Activated gamma-delta T cell (primary cell): ENCODE results near the gene SLC25A41.
A peak's percentile ranks its signal among the peaks of the same experiment; 100 is the strongest.
"Not testable (repeated sequence)": the region's sequence is repeated elsewhere in the genome, so short reads cannot be mapped to it uniquely, and the experiment has no call there.

Experiments
- DNase-seq: peaks from one replicate; lab custom pipeline; 2025; lab: John Stamatoyannopoulos, UW

SLC25A41 gene

DNA sequence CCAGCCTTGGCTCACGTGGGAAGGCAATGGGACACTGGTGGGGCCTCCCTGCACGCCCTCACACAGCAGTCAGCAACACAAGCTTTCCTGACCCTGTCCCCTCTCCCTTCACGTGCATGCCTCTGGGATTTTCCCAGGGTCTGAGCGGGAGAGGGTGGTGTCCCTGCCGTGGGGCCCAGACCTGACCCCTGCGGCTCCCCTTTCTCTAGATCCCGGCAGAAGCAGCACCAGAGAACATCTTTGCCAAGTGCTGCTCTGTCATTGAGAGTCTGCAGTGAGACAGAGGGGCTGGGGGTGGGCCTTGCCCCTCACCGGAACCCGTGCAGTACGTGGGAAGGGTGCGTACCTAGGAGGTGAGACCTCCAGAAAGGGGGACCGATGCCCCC is 21.5 kb downstream of the SLC25A41 start:
- DNase-seq, result no peak

DNA sequence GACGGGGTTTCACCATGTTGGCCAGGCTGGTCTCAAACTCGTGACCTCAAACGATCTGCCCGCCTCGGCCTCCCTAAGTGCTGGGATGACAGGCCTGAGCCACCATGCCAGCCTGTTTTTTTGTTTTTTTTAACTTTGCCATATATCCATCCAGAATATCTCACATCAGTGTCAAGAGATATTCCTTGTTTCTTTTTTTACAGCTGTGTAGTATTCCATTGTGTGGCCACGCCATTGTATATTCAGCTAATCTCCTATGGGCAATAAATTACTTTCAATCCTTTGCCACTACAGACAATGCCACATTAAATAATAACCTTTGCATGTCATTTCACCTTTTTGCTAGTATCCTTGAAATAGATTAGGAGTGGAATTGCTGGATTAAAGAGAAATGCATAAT is 24.2 kb downstream of the SLC25A41 start:
- DNase-seq, result no peak

DNA sequence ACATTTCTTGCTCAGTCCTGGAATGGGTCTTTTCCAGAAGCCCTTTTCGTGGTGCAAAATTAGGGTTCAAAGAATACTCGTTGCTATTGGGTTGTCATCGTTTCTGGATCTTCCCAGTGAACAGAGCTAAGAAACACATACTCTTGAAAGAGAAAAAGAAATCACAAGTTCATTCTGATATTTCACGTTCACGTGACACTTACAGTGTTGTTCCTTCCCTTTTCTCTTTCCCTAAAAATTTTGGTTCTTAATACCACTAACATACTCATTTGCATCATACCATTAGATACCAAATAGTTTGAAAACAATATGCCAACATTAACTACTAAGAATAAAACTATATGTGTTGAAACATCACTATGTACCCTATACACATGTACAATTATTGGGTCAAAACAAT is 27.2 kb downstream of the SLC25A41 start:
- no peak for DNase-seq

DNA sequence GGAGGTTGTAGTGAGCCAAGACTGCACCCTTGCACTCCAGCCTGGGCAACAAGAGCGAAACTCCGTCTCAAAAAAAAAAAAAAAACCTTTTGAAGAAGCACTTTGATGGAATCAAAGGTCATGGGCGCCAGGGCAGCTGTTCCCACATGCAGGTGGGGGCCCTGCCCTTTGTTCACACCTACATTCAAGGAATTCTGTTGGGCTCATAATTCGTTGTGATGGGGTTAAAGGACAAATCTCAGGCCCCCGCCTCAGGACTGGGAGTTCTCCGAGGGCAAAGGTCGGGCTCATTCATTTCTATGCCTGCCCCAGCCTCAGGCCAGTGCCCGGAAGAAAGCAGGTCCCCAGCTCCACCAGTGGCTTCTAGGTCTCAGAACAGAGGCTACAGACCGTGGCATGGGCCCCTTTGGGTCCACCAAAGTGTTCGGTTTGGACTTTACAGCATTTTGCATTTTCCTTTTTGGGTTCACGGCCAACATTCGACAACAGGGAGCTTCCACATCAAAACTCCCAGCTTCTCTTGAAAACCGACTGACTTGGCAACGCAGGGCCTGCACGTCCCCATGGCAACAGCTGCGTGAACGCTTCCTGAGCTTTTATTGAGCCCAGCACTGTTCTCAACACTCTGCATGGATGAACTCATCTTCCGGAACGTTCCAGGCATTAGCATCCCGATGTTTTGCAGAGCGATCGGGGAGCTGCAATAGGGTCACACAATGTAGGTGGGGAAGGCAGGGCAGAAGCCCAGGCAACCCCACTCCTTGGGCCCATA is 30.5 kb downstream of the SLC25A41 start:
- no peak for DNase-seq

DNA sequence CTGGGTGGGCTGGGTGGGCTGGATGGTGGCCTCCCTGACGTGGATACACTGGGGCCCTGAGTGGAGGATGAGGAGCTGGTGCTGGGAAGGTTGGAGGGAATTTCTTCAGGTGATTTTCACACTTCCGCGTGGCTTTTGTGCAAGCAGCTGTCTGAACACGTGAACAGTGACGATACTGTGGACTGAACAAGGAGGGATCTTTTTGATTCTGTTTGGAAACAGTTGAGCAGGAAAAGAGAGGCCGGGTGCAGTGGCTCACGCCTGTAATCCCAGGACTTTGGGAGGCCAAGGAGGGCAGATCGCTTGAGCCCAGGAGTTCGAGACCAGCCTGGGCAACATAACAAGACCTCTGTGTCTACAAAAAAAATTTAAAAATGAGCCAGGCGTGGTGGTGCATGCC is 31.5 kb downstream of the SLC25A41 start:
- DNase-seq, result no peak

DNA sequence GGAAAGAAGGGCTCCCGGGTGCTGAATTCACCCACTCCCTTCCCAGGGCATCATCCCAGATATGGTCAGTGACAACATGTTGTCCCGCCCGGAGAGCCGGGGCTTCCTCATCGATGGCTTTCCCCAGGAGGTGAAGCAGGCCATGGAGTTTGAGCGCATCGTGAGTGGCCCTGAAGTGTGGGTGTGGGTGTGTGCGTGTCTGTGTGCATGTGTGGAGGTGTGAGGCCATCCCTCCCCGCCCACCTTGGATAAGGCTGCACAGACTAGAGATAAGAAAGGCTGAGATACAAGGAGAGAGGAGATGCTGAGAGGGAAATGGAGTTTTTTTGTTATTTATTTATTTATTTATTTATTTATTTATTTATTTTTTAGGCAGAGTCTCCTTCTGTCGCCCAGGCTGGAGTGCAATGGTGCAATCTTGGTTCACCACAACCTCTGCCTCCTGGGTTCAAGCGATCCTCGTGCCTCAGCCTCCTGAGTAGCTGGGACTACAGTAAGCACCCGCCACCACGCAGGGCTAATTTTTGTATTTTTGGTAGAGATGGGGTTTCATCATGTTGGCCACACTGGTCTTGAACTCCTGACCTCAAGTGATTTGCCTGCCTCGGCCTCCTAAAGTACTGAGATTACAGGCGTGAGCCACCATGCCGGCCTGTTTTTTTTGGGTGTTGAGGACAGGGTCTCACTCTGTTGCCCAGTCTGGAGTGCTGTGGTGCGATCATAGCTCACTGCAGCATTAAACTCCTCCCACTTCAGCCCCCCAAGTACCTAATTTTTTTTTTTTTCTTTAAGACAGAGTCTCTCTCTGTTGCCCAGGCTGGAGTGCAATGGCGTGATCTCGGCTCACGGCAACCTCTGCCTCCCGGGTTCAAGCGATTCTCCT is 33.3 kb downstream of the SLC25A41 start:
- DNase-seq, result not testable (repeated sequence)

DNA sequence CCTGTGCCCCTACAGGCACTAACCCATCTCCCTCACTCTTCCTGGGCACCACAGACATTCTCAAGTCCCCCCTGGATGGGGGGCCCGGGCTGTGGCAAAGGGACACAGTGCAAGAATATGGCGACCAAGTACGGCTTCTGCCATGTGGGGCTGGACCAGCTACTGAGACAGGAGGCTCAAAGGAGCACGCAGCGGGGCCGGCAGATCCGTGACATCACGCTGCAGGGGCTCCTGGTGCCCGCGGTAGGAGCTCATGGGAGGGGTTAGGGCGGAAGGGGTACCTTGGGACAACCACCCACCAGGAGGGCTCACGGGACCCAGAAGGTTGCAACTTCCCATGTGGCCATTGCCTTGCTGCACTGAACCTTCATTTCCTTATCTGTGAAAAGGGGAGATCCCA is 37.3 kb downstream of the SLC25A41 start:
- DNase-seq, result no peak

DNA sequence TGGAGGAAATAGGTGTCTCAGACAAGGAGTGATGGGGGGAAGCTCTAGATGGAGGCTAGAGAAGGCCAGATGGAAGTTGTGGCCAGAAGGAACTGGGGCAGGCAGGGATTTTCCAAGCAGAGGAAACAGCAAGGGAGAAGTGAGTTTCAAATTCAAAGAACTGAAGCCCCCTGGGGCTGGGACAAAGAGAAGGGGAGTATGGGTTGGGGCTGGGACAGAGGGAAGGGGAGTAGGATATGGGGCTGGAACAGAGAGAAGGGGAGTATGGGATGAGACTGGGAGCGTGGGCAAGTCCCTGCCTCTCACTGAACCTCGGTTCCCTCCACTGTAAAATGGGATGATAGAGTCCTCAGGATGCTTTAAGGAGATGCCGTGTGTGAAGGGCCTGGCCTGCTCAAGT is 38.7 kb downstream of the SLC25A41 start:
- no peak for DNase-seq

DNA sequence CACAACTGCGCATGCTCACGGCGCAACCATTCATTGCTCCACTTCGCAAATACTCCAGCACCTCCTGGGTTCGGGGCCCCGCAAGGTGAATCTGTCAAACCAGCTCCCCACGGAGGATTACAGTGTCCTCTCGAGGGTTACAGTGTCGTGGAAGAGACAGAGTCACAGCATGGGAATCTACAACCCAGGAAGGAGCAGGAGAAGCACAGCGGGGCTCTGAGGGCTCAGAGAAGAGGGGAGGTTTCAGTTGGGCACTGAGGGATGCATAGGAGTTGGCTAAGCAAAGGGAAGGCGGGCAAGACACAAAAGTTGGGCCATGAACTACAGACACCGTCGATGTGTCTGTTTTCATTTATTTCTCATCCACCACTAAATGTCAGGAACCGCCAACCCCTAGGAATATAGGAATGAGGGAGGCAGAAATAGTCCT is 39.6 kb downstream of the SLC25A41 start:
- DNase-seq, result no peak

DNA sequence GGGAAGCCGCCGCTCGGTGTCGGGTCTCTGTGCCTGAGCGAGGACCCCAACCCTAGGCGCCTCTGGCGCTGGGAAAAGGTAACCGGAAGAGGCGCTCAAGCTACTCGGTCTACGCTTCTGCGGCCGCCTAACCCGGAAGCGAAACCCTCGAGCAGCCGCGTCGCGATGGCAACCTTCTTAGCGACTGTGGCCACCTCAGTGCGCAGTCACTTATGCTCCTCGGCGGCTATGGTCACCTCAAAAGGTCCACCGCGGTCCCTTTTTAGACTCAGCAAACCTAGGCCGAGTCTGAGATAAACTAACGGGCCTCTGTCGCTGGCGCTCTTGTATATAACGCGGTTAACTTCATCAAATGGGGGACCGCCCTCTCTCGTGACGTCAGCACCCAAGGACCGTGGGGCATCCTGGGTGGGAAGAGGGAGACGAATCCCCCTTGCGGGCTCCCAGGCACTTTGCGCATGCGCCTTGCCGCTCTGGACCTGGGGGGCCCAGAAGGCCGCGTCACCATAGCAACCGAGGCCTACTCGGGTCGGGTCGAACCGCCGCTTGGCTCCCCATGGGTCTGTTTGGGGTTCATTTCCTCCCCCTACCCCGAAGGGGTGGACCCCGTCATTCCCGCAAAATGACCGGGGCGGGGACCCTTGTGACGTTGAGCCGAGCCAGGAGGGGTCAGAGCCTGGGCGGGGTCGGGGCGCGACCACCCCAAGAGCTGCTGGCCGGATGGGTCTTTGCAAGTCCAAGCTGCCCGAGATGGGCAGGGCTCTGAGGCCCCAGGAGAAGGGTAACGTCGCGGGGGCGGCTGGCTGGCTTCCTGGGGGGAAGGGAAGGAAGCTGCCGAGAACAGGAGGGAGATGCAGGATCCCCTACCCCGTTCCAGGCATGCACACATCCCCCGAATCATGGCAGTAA is 40.2 kb downstream of the SLC25A41 start, which contains the start of gene GTF2F1:
GTF2F1 (minus strand) TSS at position 91 of the 909 bp plus-strand sequence. CDS start 169 bp downstream, outside the sequence.
- peak; percentile 78 for DNase-seq

DNA sequence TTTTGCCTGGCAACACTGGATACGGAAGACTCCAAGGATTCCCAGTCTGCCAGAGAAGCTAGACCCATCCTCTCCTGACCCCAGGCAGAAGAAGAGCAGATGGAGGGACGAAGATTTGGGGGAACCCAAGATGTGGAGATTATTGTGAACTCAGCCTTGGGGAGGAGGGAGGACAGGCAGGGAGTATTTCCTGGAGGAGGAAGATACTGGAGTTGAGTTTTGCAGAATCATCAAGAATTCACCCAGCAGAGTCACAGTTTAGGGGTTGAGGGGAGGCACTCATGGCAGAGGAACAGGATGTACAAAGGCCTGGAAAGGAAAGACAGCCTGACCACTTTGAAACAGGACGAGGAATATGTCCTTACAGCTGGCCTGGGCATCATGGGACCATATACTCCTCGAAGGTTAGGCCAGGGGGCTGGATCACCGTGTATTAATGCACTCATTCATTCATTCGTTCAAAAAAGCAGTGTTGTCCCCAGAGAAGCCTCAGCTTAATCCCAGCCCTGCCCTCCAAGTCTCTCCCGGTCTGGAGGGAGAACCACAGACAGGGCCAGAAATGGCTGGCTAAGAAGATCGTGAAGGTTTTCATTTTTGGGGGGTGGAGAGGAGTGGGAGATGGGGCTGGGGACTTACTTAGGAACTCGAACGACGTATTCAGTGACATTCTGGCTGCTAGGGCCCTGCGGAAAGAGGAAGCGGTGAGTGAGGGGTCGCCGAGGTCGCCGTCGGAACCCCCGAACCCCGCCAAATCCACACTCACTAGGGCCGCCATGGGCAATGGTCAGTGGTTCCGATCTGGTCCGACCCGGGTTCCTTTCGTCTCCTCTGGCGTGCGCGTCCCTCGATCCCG is 41.1 kb downstream of the SLC25A41 start:
- no peak for DNase-seq

DNA sequence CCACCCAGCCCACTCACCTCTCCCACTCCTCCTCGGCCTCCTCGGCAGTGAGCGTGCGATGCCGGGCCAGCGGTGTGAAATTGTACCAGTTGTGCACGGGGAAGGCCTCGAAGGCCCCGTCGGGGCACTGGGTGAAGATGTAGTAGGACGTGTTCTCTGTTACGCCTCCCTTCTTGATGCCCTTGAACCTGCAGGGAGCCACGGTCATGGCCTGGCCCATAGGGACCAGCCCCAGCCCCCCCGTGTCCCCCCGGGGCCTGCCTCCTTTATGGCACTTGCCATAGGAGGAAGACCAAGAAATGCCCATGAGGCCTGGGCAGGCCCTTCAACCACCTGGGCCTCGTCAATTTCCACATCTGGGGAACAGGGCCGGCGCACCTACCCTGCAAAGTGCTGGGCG is 46.2 kb downstream of the SLC25A41 start:
- DNase-seq, result no peak

DNA sequence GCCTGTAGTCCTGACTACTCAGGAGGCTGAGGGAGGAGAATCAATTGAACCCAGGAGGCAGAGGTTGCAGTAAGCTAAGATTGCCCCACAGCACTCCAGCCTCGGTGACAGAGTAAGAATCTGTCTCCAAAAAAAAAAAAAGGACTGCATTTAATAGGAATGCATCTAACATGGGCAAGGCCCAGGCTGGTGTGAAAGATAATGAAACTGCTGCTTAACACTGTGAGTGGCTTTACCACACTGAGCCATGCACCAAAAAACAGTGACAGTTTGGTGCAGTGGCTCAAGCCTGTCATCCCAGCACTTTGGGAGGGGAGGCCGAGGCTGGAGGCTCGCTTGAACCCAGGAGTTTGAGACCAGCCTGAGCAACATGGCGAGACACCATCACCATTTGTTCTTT is 49.2 kb downstream of the SLC25A41 start:
- no peak for DNase-seq

DNA sequence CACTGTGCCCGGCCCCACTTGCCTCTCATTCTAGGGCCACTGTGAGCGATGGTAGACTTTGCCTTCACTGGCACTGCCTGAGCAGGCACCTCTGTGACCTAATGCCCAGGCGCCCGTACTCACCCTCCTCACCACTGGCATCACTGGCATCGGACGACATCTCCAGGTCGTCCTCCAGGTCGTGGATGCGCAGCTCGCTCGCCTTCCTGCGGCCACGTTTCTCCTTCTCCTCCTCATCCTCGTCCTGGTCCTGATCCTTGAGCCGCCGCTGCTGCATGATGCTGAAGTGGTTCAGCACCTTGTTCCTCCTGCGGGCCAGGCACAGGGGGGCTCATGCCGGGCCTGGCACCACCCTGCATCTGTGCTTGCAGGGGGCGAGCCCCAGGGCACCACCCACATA is 50.4 kb downstream of the SLC25A41 start:
- no peak for DNase-seq

DNA sequence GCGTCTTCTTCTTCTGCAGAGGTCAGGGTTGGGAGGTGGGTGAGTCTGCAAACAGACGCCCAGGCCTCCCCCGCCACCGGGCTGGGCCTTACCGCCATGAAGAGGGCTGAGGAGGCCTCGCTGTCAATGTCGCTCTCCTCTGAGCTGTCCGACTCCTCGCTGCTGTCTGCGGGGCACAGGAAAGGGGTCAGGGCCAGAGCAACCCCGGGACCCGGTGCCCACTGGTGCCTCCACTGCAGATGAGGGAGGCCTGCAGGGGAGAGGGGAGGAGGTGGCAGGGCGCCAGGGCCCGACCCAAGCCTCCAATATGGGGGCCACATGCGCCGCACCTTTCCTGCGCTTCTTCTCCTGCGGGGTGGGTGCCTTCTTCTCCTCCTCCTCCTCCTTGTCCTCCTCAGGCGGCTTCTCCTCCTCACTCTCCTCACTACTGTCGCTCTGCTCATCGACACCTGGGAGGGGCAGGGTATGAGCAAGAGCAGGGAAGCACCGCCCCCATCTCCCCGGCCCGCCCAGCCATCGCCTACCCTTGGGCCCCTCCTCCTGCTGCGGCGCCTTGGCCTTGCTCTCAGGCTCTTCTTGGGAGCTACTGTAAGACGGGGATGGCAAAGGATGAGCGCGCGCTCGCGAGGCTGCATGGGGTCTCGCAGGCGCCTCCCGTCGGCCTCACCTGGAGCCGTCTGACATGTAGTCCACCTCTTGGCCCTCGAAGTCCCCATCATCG is 52.4 kb downstream of the SLC25A41 start:
- DNase-seq, result no peak

DNA sequence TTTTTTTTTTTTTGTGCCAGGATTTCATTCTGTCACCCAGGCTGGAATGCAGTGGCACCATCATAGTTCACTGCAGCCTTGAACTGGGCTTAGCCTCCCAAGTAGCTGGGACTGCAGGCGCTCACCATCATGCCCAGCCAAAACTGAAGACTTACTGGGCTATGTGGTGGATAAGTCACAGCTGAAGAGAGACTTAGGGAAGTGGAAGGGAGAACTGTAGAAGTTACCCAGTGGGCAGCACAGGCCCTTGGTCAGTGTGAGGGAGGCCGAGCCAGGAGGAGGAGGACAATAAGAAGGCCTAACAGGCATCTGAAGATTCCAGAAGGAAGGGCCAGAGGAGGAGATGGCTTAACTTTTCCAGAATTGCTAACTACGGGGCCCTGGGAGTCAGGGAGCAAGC is 53.8 kb downstream of the SLC25A41 start:
- no peak for DNase-seq

DNA sequence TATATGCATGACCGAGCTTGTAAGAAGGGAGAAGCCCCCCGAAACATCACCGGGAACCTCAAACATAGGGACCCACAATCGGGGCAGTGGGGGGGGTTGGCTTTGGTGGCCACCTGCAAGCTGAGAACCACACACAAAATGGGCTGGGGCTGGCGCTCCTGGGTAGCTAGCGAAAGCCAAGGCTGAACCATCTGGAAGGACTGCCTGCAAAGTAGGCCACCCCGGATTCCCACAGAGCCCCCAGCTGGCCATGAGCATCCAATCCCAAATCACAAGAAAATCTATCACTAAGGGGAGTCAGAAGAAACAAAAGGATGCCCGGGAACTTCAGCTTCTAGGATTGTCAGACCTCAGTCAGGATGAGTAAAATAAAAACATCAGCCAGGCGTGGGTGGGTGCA is 55.1 kb downstream of the SLC25A41 start:
- DNase-seq, result no peak

DNA sequence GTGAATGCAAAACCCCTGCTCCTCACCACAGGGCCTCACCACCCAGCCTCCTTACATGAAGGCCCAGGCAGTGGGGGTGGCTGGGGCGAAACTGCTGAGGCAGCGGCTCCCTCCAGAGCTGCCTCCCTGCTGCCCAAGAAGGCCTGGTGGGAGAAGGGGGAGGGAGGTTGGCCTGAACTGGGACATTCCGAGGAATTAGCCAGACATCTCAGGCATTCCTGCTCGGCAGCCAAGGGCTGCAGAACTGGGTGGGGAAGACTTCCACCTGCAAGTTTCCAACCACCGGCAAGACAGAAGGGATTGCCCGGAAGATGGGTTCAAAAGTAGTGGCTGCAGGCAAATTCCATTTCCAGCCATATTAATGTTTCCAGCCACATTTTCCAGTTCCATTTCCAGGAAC is 55.5 kb downstream of the SLC25A41 start:
- no peak for DNase-seq

DNA sequence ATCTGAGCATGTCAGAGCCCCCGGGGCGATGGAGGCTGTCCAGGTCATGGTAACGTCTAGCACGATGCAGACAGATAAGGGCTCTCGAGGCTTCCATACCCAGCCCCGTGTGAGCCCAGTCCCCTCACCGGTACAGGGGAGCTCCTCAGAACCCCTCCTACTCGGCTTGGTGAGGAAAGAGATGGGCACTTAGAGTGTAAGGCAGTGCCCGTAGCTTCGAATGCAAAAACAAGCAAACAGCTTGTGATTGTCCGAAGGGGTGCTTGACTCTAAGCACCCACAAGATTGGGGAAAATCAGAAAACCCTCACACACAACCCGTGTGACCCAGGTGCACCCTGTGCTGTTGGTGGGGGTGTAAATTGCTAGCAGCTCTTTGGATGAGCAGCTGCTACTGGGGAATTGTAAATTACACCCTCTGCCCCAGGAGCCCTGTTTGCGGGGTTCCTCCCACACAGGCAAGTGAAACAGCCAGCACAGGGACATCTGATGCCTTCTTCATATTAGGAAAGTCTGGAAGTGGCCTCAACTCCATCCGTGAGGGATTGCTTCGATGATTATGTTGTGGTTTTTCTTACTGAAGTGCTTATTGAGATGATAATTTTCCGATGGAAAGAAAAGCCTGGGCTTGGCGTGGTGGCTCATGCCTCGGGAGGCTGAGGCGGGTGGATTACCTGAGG is 56.9 kb downstream of the SLC25A41 start:
- DNase-seq, result no peak
